ENCODE data around the gene DDX20. TPM values are rescaled to one million over a fixed set of nuclear protein-coding genes. Genes with fewer than 3 reads are reported as not detected.

Gene DDX20
- polyA plus RNA-seq, 1 of the 3 experiments (the other 2 are of a cell fraction), result 3.8 TPM

GRCh38 chr1:111720977-111721786 lies 34.5 kb upstream of the DDX20 start:
- H3K9ac ChIP-seq, result no peak overlapping the region
- WGBS (ENCODE audit: low lambda C conversion rate), result 79% methylated on average over 10 of the region's 10 CpGs
- no peaks in the 10 kb centered on the region for H3K27me3 ChIP-seq (ENCODE audit: insufficient read depth)
- H3K9me3 ChIP-seq, result no peaks in the 10 kb centered on the region
- no peaks in the 10 kb centered on the region for H3K79me2 ChIP-seq (ENCODE audit: insufficient read depth)
- H3K27ac ChIP-seq (ENCODE audit: low read depth in 2 of 2, low read length in 1 of 2), result no peak overlapping the region
- H3K9me2 ChIP-seq, result no peaks in the 10 kb centered on the region
- H3K4me1 ChIP-seq (ENCODE audit: control insufficient read depth in 1 of 2, insufficient read depth in 2 of 2, low read depth in 1 of 2, low read length in 1 of 2), result no peaks in the 10 kb centered on the region
- ChIA-PET CTCF (interaction anchor here (0.7 to 1.5 kb wide), 4 partner anchors 18 to 648 kb away, joined by 3 to 5 read pairs (median 3); partner anchors contain the start of gene INKA2), POLR2A (interaction anchor here (0.6 kb wide), 1 partner anchor 102 kb away, joined by 3 read pairs; the partner anchor contains the start of gene RAP1A)
- no peak for TF ChIP-seq SMC3 (IDR thresholded peaks at IDR 0.05; ENCODE audit: low read depth, low read length)
- TF ChIP-seq USF1 (IDR thresholded peaks at IDR 0.05; ENCODE audit: borderline replicate concordance, low read depth), result no peak
- no peak for TF ChIP-seq NRF1 (IDR thresholded peaks at IDR 0.05; ENCODE audit: low read depth, low read length)
- no peak for TF ChIP-seq PBX3 (IDR thresholded peaks at IDR 0.05)
- H2AFZ ChIP-seq (ENCODE audit: low read depth), result no peak overlapping the region
- H3K4me3 ChIP-seq (ENCODE audit: low read depth in 2 of 2, low read length in 1 of 2), result no peak overlapping the region
- peaks cover under 1 to 5% of the 10 kb centered on the region in 2 experiments for H3K36me3 ChIP-seq (replicated peaks in 1 of 2; ENCODE audit: control insufficient read depth in 1 of 2, insufficient read depth in 2 of 2, low read length in 1 of 2)
- DNase-seq, result no peak
- H3K4me2 ChIP-seq, result no peak overlapping the region
- no peaks in the 10 kb centered on the region for H3F3A ChIP-seq (replicated peaks; ENCODE audit: insufficient read depth)
- H4K20me1 ChIP-seq (ENCODE audit: insufficient read depth), result no peaks in the 10 kb centered on the region

GRCh38 chr1:111723091-111723806 lies 32.5 kb upstream of the DDX20 start:
- no peak for DNase-seq
- no peak overlapping the region for H3K9ac ChIP-seq
- TF ChIP-seq IRF3 (IDR thresholded peaks at IDR 0.05; ENCODE audit: low read depth, low read length) (no peak), FOSL2 (IDR thresholded peaks at IDR 0.05; ENCODE audit: borderline replicate concordance, low read depth) (no peak), REST (IDR thresholded peaks at IDR 0.05; ENCODE audit: low read depth, low read length) (no peak), MEF2A (IDR thresholded peaks at IDR 0.05; ENCODE audit: borderline replicate concordance, low read depth) (no peak), PBX3 (IDR thresholded peaks at IDR 0.05) (no peak), GABPA (IDR thresholded peaks at IDR 0.05; ENCODE audit: low read depth) (no peak), RAD21 (IDR thresholded peaks at IDR 0.05; ENCODE audit: low read length) (no peak), USF1 (IDR thresholded peaks at IDR 0.05; ENCODE audit: borderline replicate concordance, low read depth) (no peak), RXRA (IDR thresholded peaks at IDR 0.05; ENCODE audit: borderline replicate concordance, low read depth) (no peak), TAF1 (IDR thresholded peaks at IDR 0.05; ENCODE audit: borderline replicate concordance, low read depth, low read length) (no peak)
- no peak overlapping the region for H3K4me3 ChIP-seq (ENCODE audit: low read depth in 2 of 2, low read length in 1 of 2)
- H2AFZ ChIP-seq (ENCODE audit: low read depth), result no peak overlapping the region
- CTCF ChIA-PET, result no interaction called here
- no peaks in the 10 kb centered on the region for H3K36me3 ChIP-seq (replicated peaks in 1 of 2; ENCODE audit: control insufficient read depth in 1 of 2, insufficient read depth in 2 of 2, low read length in 1 of 2)
- H3F3A ChIP-seq (replicated peaks; ENCODE audit: insufficient read depth), result no peaks in the 10 kb centered on the region
- no peaks in the 10 kb centered on the region for H4K20me1 ChIP-seq (ENCODE audit: insufficient read depth)
- POLR2A ChIA-PET, result no interaction called here
- no peak overlapping the region for H3K27ac ChIP-seq (ENCODE audit: low read depth in 2 of 2, low read length in 1 of 2)
- no peaks in the 10 kb centered on the region for H3K9me3 ChIP-seq
- no peaks in the 10 kb centered on the region for H3K4me1 ChIP-seq (ENCODE audit: control insufficient read depth in 1 of 2, insufficient read depth in 2 of 2, low read depth in 1 of 2, low read length in 1 of 2)
- H3K9me2 ChIP-seq, result no peaks in the 10 kb centered on the region
- no peak overlapping the region for H3K4me2 ChIP-seq
- H3K79me2 ChIP-seq (ENCODE audit: insufficient read depth), result no peaks in the 10 kb centered on the region
- no peaks in the 10 kb centered on the region for H3K27me3 ChIP-seq (ENCODE audit: insufficient read depth)
- 79% methylated on average over 7 of the region's 7 CpGs for WGBS (ENCODE audit: low lambda C conversion rate)

Data from SK-N-SH (cell line).